WTC11 (cell line): Measurements from ENCODE around the gene FANCM. TPM values are rescaled to one million over a fixed set of nuclear protein-coding genes. Genes with fewer than 3 reads are reported as not detected.

Experiments used
- ATAC-seq: fragments of 200-7000 bp; cut with Tn5 transposase; 2 replicates; pipeline ENCODE4 v1.10.0; 2021; ENCODE audit warnings: mild to moderate bottlenecking, moderate library complexity
- CTCF ChIA-PET: fragments of 300-600 bp; sonication (Branson Sonifier 250); formaldehyde crosslinking; loops from one replicate; lab custom pipeline; 2021; ENCODE audit warnings: antibody characterized with exemption; lab: Charles Lee
- POLR2A ChIA-PET: fragments of 350-600 bp; sonication (Branson Sonifier 250); formaldehyde crosslinking; loops from one replicate; lab custom pipeline; 2021; ENCODE audit warnings: antibody characterized with exemption; lab: Charles Lee
- DNase-seq: peaks from one replicate; pipeline ENCODE4 v3.0.0; 2021; ENCODE audit warnings: low spot score
- H3K27ac Mint-ChIP-seq: 2 replicates; pipeline ENCODE4 v1.8.0; 2021; ENCODE audit warnings: mixed read lengths
- H3K27me3 Mint-ChIP-seq: 2 replicates; pipeline ENCODE4 v1.8.0; 2021; ENCODE audit warnings: low read depth, mild to moderate bottlenecking, moderate library complexity, mixed read lengths
- H3K36me3 Mint-ChIP-seq: 2 replicates; pipeline ENCODE4 v1.8.0; 2021; ENCODE audit warnings: mixed read lengths
- H3K4me1 Mint-ChIP-seq: 2 replicates; pipeline ENCODE4 v1.8.0; 2022; ENCODE audit warnings: mixed read lengths
- H3K4me3 Mint-ChIP-seq: 2 replicates; pipeline ENCODE4 v1.8.0; 2021; ENCODE audit warnings: mild to moderate bottlenecking, moderate library complexity, mixed read lengths
- H3K9me3 Mint-ChIP-seq: 2 replicates; pipeline ENCODE4 v1.8.0; 2021; ENCODE audit warnings: mixed read lengths
- AR ChIP-seq: fragments of 250-450 bp; sonication (Bioruptor Pico); IDR thresholded peaks from 2 replicates; pipeline ENCODE4 v1.9.0; 2021; ENCODE audit warnings: mild to moderate bottlenecking
- ATF2 ChIP-seq: sonication (generic); formaldehyde crosslinking; IDR thresholded peaks from 2 replicates; pipeline ENCODE4 v1.8.1; 2022; ENCODE audit warnings: low read depth, missing genetic modification reagents, borderline replicate concordance
- ATF3 ChIP-seq: sonication (generic); formaldehyde crosslinking; conservative IDR thresholded peaks from 2 replicates; pipeline ENCODE4 v1.8.1; 2022; ENCODE audit warnings: mild to moderate bottlenecking, missing genetic modification reagents
- CBFB ChIP-seq: sonication (generic); formaldehyde crosslinking; IDR thresholded peaks from 2 replicates; pipeline ENCODE4 v1.8.1; 2022; ENCODE audit warnings: mild to moderate bottlenecking, low read depth, missing genetic modification reagents
- CDX4 ChIP-seq: fragments of 250-450 bp; sonication (Bioruptor Pico); IDR thresholded peaks from 2 replicates; pipeline ENCODE4 v1.9.0; 2021; ENCODE audit warnings: moderate library complexity, mild to moderate bottlenecking, inconsistent platforms, borderline replicate concordance
- CREM ChIP-seq: sonication (generic); formaldehyde crosslinking; IDR thresholded peaks from 2 replicates; pipeline ENCODE4 v1.8.1; 2022; ENCODE audit warnings: mild to moderate bottlenecking, missing genetic modification reagents, moderate library complexity
- EMX1 ChIP-seq: fragments of 250-450 bp; sonication (Bioruptor Pico); IDR thresholded peaks from 2 replicates; pipeline ENCODE4 v1.8.0; 2021; ENCODE audit warnings: mild to moderate bottlenecking
- ESRRA ChIP-seq: sonication (generic); formaldehyde crosslinking; IDR thresholded peaks from 2 replicates; pipeline ENCODE4 v1.8.1; 2022; ENCODE audit warnings: mild to moderate bottlenecking, missing genetic modification reagents, borderline replicate concordance
- GTF2I ChIP-seq: fragments of 250-450 bp; sonication (Bioruptor Pico); conservative IDR thresholded peaks from 2 replicates; pipeline ENCODE4 v1.4.0; 2021; ENCODE audit warnings: mild to moderate bottlenecking
- JUN ChIP-seq: sonication (generic); formaldehyde crosslinking; IDR thresholded peaks from 2 replicates; pipeline ENCODE4 v1.8.0; 2023; ENCODE audit warnings: mild to moderate bottlenecking, missing genetic modification reagents
- MAX ChIP-seq: sonication (generic); formaldehyde crosslinking; IDR thresholded peaks from 2 replicates; pipeline ENCODE4 v1.8.0; 2022; ENCODE audit warnings: mild to moderate bottlenecking, missing genetic modification reagents
- NFATC4 ChIP-seq: fragments of 250-450 bp; sonication (Bioruptor Pico); IDR thresholded peaks from 2 replicates; pipeline ENCODE4 v1.9.0; 2021; ENCODE audit warnings: mild to moderate bottlenecking
- NFE2L1 ChIP-seq: sonication (generic); formaldehyde crosslinking; IDR thresholded peaks from 2 replicates; pipeline ENCODE4 v1.8.1; 2023; ENCODE audit warnings: missing genetic modification reagents
- NR3C1 ChIP-seq: sonication (generic); formaldehyde crosslinking; conservative IDR thresholded peaks from 2 replicates; pipeline ENCODE4 v1.8.1; 2023; ENCODE audit warnings: low read depth, mild to moderate bottlenecking, missing genetic modification reagents
- PRRX2 ChIP-seq: fragments of 250-450 bp; sonication (Bioruptor Pico); IDR thresholded peaks from 2 replicates; pipeline ENCODE4 v1.8.0; 2021; ENCODE audit warnings: mild to moderate bottlenecking
- RORB ChIP-seq: fragments of 250-450 bp; sonication (Bioruptor Pico); IDR thresholded peaks from 2 replicates; pipeline ENCODE4 v1.9.0; 2021; ENCODE audit warnings: mild to moderate bottlenecking
- SMAD3 ChIP-seq: sonication (generic); formaldehyde crosslinking; IDR thresholded peaks from 2 replicates; pipeline ENCODE4 v1.8.0; 2022; ENCODE audit warnings: missing genetic modification reagents, mild to moderate bottlenecking, borderline replicate concordance
- TEAD4 ChIP-seq: sonication (generic); formaldehyde crosslinking; IDR thresholded peaks from 2 replicates; pipeline ENCODE4 v1.8.0; 2022; ENCODE audit warnings: mild to moderate bottlenecking, missing genetic modification reagents
- USF1 ChIP-seq: sonication (generic); formaldehyde crosslinking; IDR thresholded peaks from 2 replicates; pipeline ENCODE4 v1.8.0; 2022; ENCODE audit warnings: mild to moderate bottlenecking, missing genetic modification reagents
- ZMAT4 ChIP-seq: fragments of 250-450 bp; sonication (Bioruptor Pico); IDR thresholded peaks from 2 replicates; pipeline ENCODE4 v1.9.0; 2021; ENCODE audit warnings: mild to moderate bottlenecking
- ZNF219 ChIP-seq: sonication (generic); formaldehyde crosslinking; IDR thresholded peaks from 2 replicates; pipeline ENCODE4 v1.8.0; 2023; ENCODE audit warnings: missing genetic modification reagents, mild to moderate bottlenecking, borderline replicate concordance
- ZNF512 ChIP-seq: sonication (generic); formaldehyde crosslinking; IDR thresholded peaks from 2 replicates; pipeline ENCODE4 v1.8.1; 2022; ENCODE audit warnings: missing genetic modification reagents, borderline replicate concordance
- ZNF671 ChIP-seq: fragments of 250-450 bp; sonication (Bioruptor Pico); IDR thresholded peaks from 2 replicates; pipeline ENCODE4 v1.8.0; 2021; ENCODE audit warnings: mild to moderate bottlenecking
- total RNA-seq: library from RNA; stranded (reverse); gene quantifications from 3 replicates; pipeline ENCODE4 v1.2.3, GENCODE V29; 2021

The FANCM gene
- total RNA-seq, 1 experiment from 2014 or later = 12.9 TPM

GRCh38 chr14:45222485-45223262 lies 86.9 kb downstream of the FANCM start:
- TF ChIP-seq ESRRA (CRISPR knock-in tag) = no peak
- TF ChIP-seq CREM (CRISPR knock-in tag) = no peak
- H3K27me3 Mint-ChIP-seq = no peaks in the 10 kb centered on the region
- H3K4me1 Mint-ChIP-seq = no peaks in the 10 kb centered on the region
- H3K27ac Mint-ChIP-seq = no peak overlapping the region; the same call in 1 of the 2 replicates
- H3K4me3 Mint-ChIP-seq = no peak overlapping the region
- ChIA-PET CTCF (no interaction called here), POLR2A (no interaction called here)
- H3K9me3 Mint-ChIP-seq = no peaks in the 10 kb centered on the region
- H3K36me3 Mint-ChIP-seq = peaks cover 56% of the 10 kb centered on the region
- no peak for DNase-seq
- no peak for ATAC-seq

GRCh38 chr14:45227566-45227965 lies 91.8 kb downstream of the FANCM start:
- peaks cover 13% of the 10 kb centered on the region for H3K4me1 Mint-ChIP-seq
- no peaks in the 10 kb centered on the region for H3K9me3 Mint-ChIP-seq
- no peak for DNase-seq
- H3K4me3 Mint-ChIP-seq = no peak overlapping the region
- peaks cover 57% of the 10 kb centered on the region for H3K36me3 Mint-ChIP-seq
- POLR2A ChIA-PET = no interaction called here
- no peaks in the 10 kb centered on the region for H3K27me3 Mint-ChIP-seq
- ATAC-seq = no peak
- CTCF ChIA-PET = no interaction called here
- H3K27ac Mint-ChIP-seq = no peak overlapping the region
- no peak for TF ChIP-seq ZMAT4
- no peak for TF ChIP-seq CBFB (CRISPR knock-in tag)
- TF ChIP-seq ATF3 (CRISPR knock-in tag) = no peak
- TF ChIP-seq USF1 = no peak
- TF ChIP-seq RORB (CRISPR knock-in tag) = no peak
- no peak for TF ChIP-seq TEAD4 (CRISPR knock-in tag)
- TF ChIP-seq EMX1 (CRISPR knock-in tag) = no peak
- TF ChIP-seq ZNF671 = no peak
- no peak for TF ChIP-seq AR (CRISPR knock-in tag)
- TF ChIP-seq ZNF512 (CRISPR knock-in tag) = no peak
- no peak for TF ChIP-seq MAX (CRISPR knock-in tag)
- TF ChIP-seq PRRX2 (CRISPR knock-in tag) = no peak
- TF ChIP-seq, all 79 proteins: peak for 0

- CTCF ChIA-PET = no interaction called here
- Mint-ChIP-seq H3K27me3 (no peaks in the 10 kb centered on the region), H3K9me3 (no peaks in the 10 kb centered on the region), H3K27ac (no peak overlapping the region), H3K36me3 (peaks cover 32% of the 10 kb centered on the region), H3K4me3 (no peak overlapping the region), H3K4me1 (no peaks in the 10 kb centered on the region)
- ATAC-seq = no peak
- POLR2A ChIA-PET = no interaction called here
- no peak for DNase-seq
- TF ChIP-seq ZNF219 (CRISPR knock-in tag) (no peak), SMAD3 (CRISPR knock-in tag) (no peak), NR3C1 (no peak), NFE2L1 (CRISPR knock-in tag) (no peak), JUN (no peak), GTF2I (CRISPR knock-in tag) (no peak), ATF2 (CRISPR knock-in tag) (no peak), CDX4 (no peak), NFATC4 (CRISPR knock-in tag) (no peak), PRRX2 (CRISPR knock-in tag) (no peak)
Observed at GRCh38 chr14:45238988-45239387, 103.3 kb downstream of the FANCM start.
